ENCODE results near the gene MTFR2.

GRCh38 chr6:136226027-136226673 lies 24.0 kb downstream of the MTFR2 start:
- TF ChIP-seq CTCF (IDR thresholded peaks at IDR 0.05) (peak; percentile 99 to 100 (median 100)), POLR2A (IDR thresholded peaks at IDR 0.05) (no peak)
